BE2C (cell line): ENCODE results near the gene SCGB1C1.

Experiments used
- DNase-seq: peaks from one replicate; pipeline ENCODE4 v3.0.0-alpha.2; 2020
- H3K27me3 ChIP-seq: fragments of 250-450 bp; sonication (Bioruptor Pico); 2 replicates; pipeline ENCODE4 v1.5.1; 2020; ENCODE audit warnings: mild to moderate bottlenecking
- H3K36me3 ChIP-seq: fragments of 250-450 bp; sonication (Bioruptor Pico); 2 replicates; pipeline ENCODE4 v1.5.1; 2020; ENCODE audit warnings: mild to moderate bottlenecking
- H3K4me1 ChIP-seq: fragments of 250-450 bp; sonication (Bioruptor Pico); 2 replicates; pipeline ENCODE4 v1.5.1; 2020
- H3K4me3 ChIP-seq: 2 replicates; pipeline ENCODE4 v1.5.1; 2011; ENCODE audit warnings: low read depth, low read length
- H3K9me3 ChIP-seq: fragments of 250-450 bp; sonication (Bioruptor Pico); 2 replicates; pipeline ENCODE4 v1.5.1; 2020
- CTCF ChIP-seq: IDR thresholded peaks from 2 replicates; pipeline ENCODE4 v1.5.1; 2012; ENCODE audit warnings: mild to moderate bottlenecking, low read depth, low read length

SCGB1C1 gene

GRCh38 chr11:212150-213100 is 19.5 kb downstream of the SCGB1C1 start:
- no peaks in the 10 kb centered on the region for H3K4me1 ChIP-seq
- no peaks in the 10 kb centered on the region for H3K27me3 ChIP-seq
- H3K4me3 ChIP-seq, result no peak overlapping the region
- H3K36me3 ChIP-seq, result peaks cover 9% of the 10 kb centered on the region
- TF ChIP-seq CTCF, result no peak
- no peak for DNase-seq
- H3K9me3 ChIP-seq, result no peaks in the 10 kb centered on the region

- no peaks in the 10 kb centered on the region for H3K9me3 ChIP-seq
- no peaks in the 10 kb centered on the region for H3K4me1 ChIP-seq
- H3K36me3 ChIP-seq, result peaks cover 9% of the 10 kb centered on the region
- no peak for TF ChIP-seq CTCF
- no peak for DNase-seq
- H3K27me3 ChIP-seq, result no peaks in the 10 kb centered on the region
- no peak overlapping the region for H3K4me3 ChIP-seq
Observed at GRCh38 chr11:213111-213510, 20.2 kb downstream of the SCGB1C1 start.

GRCh38 chr11:214083-214482 is 21.2 kb downstream of the SCGB1C1 start:
- DNase-seq, result no peak
- Histone ChIP-seq H3K36me3 (peaks cover 9% of the 10 kb centered on the region), H3K27me3 (no peaks in the 10 kb centered on the region), H3K9me3 (no peaks in the 10 kb centered on the region), H3K4me1 (no peaks in the 10 kb centered on the region), H3K4me3 (no peak overlapping the region)
- no peak for TF ChIP-seq CTCF

GRCh38 chr11:215581-216037 is 22.7 kb downstream of the SCGB1C1 start:
- Histone ChIP-seq H3K4me1 (no peaks in the 10 kb centered on the region), H3K4me3 (no peak overlapping the region), H3K9me3 (no peaks in the 10 kb centered on the region), H3K27me3 (no peaks in the 10 kb centered on the region), H3K36me3 (peaks cover 3% of the 10 kb centered on the region; the same call in 1 of the 2 replicates)
- DNase-seq, result no peak
- TF ChIP-seq CTCF, result no peak

- no peaks in the 10 kb centered on the region for H3K9me3 ChIP-seq
- H3K27me3 ChIP-seq, result no peaks in the 10 kb centered on the region
- no peak for TF ChIP-seq CTCF
- no peak for DNase-seq
- peaks cover 3% of the 10 kb centered on the region; the same call in 1 of the 2 replicates for H3K36me3 ChIP-seq
- H3K4me1 ChIP-seq, result no peaks in the 10 kb centered on the region
- no peak overlapping the region for H3K4me3 ChIP-seq
Observed at GRCh38 chr11:216081-216974, 23.4 kb downstream of the SCGB1C1 start.
